Left ventricle myocardium inferior (tissue), 1 donor: ENCODE data around the gene ABHD14A. TPM values are rescaled to one million over a fixed set of nuclear protein-coding genes. Genes with fewer than 3 reads are reported as not detected.

Experiments used
- DNase-seq: peaks from one replicate; pipeline ENCODE4 v3.0.0-alpha.2; 2020
- H3K27ac ChIP-seq: fragments of 200-600 bp; replicated peaks from 2 replicates; pipeline ENCODE4 v1.8.0; 2021
- H3K27me3 ChIP-seq: fragments of 200-600 bp; 2 replicates; pipeline ENCODE4 v1.8.0; 2021; ENCODE audit warnings: low read depth
- H3K36me3 ChIP-seq: fragments of 200-600 bp; 2 replicates; pipeline ENCODE4 v1.8.0; 2021
- H3K4me1 ChIP-seq: fragments of 200-600 bp; 2 replicates; pipeline ENCODE4 v1.8.0; 2021
- H3K4me3 ChIP-seq: fragments of 200-600 bp; 2 replicates; pipeline ENCODE4 v1.8.0; 2021; ENCODE audit warnings: mild to moderate bottlenecking, moderate library complexity
- H3K9me3 ChIP-seq: fragments of 200-600 bp; replicated peaks from 2 replicates; pipeline ENCODE4 v1.8.0; 2021
- intact Hi-C: fragments of 100-400 bp; cut with micrococcal nuclease; formaldehyde crosslinking; loops from one replicate; pipeline ENCODE4 v1.11.0; 2022
- total RNA-seq: library from RNA; stranded (reverse); fragmentation: NEBNext Ultra II Directional; extraction: Animal tissue kit (Norgen Biotek cat#: 25700); gene quantifications from one replicate; pipeline ENCODE4 v1.2.1, GENCODE V29; 2021
- TF ChIP-seq, protein P1 (sequence below): fragments of 200-600 bp; IDR thresholded peaks from 2 replicates; pipeline ENCODE4 v1.8.0; 2021; ENCODE audit warnings: antibody characterized with exemption, mild to moderate bottlenecking, borderline replicate concordance
- donor health status: DM: no; HTN: yes; CAD: no; lungs with severe emphysema.

ABHD14A gene
- total RNA-seq, 1 donor from 2014 or later, result 25.8 TPM

- Histone ChIP-seq H3K9me3 (no peaks in the 10 kb centered on the region), H3K4me3 (peak within 1 kb of the TSS; percentile 85), H3K4me1 (peaks cover 36% of the 10 kb centered on the region), H3K27me3 (no peaks in the 10 kb centered on the region), H3K36me3 (no peaks in the 10 kb centered on the region), H3K27ac (peak within 1 kb of the TSS; percentile 99)
- DNase-seq, result peak; percentile 91
- TF ChIP-seq, protein P1, sequence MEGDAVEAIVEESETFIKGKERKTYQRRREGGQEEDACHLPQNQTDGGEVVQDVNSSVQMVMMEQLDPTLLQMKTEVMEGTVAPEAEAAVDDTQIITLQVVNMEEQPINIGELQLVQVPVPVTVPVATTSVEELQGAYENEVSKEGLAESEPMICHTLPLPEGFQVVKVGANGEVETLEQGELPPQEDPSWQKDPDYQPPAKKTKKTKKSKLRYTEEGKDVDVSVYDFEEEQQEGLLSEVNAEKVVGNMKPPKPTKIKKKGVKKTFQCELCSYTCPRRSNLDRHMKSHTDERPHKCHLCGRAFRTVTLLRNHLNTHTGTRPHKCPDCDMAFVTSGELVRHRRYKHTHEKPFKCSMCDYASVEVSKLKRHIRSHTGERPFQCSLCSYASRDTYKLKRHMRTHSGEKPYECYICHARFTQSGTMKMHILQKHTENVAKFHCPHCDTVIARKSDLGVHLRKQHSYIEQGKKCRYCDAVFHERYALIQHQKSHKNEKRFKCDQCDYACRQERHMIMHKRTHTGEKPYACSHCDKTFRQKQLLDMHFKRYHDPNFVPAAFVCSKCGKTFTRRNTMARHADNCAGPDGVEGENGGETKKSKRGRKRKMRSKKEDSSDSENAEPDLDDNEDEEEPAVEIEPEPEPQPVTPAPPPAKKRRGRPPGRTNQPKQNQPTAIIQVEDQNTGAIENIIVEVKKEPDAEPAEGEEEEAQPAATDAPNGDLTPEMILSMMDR, result no peak
- intact Hi-C loops, result no loop called here
These were observed 8.1 kb downstream of the ABHD14A start, which contains the start of gene ACY1 for GRCh38 chr3:51982838-51983577. ACY1 (plus strand) TSS chr3:51983535; CDS start chr3:51984065, 530 bp downstream.

DNA sequence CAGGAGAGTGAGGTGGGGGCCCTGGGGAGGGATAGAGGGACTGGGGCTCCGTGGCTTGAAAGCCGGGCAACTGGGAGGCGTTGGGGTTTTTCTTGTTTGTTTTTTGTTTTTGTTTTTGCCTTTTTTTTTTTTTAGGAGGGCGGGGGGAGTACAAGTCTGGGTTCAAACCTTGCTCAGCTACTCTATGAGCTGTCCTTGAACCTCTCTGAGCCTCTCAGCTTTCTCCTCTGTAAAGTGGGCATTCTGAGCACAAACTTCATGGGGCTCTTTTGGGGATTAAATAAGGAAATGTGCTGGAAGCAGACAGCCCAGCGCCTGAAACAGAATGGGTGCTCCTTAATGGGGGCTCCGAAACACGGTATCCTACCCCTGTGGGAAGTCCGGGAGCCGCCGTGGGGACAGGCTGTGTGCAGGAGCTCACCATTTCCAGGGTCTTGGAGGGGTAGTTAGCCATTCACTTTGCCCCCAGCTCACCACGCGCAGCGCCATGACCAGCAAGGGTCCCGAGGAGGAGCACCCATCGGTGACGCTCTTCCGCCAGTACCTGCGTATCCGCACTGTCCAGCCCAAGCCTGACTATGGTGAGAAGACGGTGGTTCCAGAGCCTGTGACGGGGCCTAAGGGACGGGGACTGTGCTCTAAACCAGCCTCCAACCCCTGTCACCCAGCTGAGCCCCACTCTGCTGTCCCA, 8.9 kb downstream of the ABHD14A start:
- TF ChIP-seq, protein P1, result no peak
- DNase-seq, result no peak
- Histone ChIP-seq H3K9me3 (no peaks in the 10 kb centered on the region), H3K4me1 (peaks cover 36% of the 10 kb centered on the region), H3K36me3 (no peaks in the 10 kb centered on the region), H3K27ac (peak overlapping the region; percentile 99), H3K4me3 (peak overlapping the region; percentile 85), H3K27me3 (no peaks in the 10 kb centered on the region)
- intact Hi-C loops, result no loop called here

DNA sequence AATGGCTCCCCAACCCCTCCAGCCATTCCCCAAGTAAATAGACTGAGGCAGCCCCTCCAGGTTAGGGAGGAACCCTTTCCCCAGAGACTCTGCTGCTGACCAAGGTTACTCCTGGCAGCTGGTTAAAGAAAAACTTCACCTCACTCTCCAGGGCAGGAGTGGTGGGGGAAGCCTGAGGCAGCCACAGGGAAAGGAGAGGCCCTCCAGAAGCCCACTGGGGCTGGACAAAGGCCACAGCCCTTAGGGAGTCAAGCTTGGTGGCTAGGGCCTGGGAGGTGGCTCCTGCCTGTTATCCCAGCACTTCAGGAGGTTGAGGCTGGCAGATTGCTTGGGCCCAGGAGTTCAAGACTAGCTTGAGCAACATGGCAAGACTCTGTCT, 9.4 kb downstream of the ABHD14A start:
- TF ChIP-seq, protein P1, result no peak
- H3K27me3 ChIP-seq, result no peaks in the 10 kb centered on the region
- peak overlapping the region; percentile 85 for H3K4me3 ChIP-seq
- peaks cover 42% of the 10 kb centered on the region for H3K4me1 ChIP-seq
- no peaks in the 10 kb centered on the region for H3K9me3 ChIP-seq
- peak overlapping the region; percentile 99 for H3K27ac ChIP-seq
- H3K36me3 ChIP-seq, result no peaks in the 10 kb centered on the region
- DNase-seq, result no peak
- intact Hi-C loops, result no loop called here

GRCh38 chr3:51985063-51985462, 10.2 kb downstream of the ABHD14A start:
- TF ChIP-seq, protein P1, result no peak
- H3K4me1 ChIP-seq, result peaks cover 48% of the 10 kb centered on the region
- no peak overlapping the region for H3K4me3 ChIP-seq
- H3K36me3 ChIP-seq, result no peaks in the 10 kb centered on the region
- H3K27ac ChIP-seq, result no peak overlapping the region
- H3K9me3 ChIP-seq, result no peaks in the 10 kb centered on the region
- DNase-seq, result no peak
- intact Hi-C loops, result no loop called here
- no peaks in the 10 kb centered on the region for H3K27me3 ChIP-seq

GRCh38 chr3:51986010-51986947, 11.4 kb downstream of the ABHD14A start:
- Histone ChIP-seq H3K27me3 (no peaks in the 10 kb centered on the region), H3K4me1 (peaks cover 42% of the 10 kb centered on the region), H3K36me3 (no peaks in the 10 kb centered on the region), H3K4me3 (no peak overlapping the region), H3K9me3 (no peaks in the 10 kb centered on the region), H3K27ac (no peak overlapping the region)
- intact Hi-C loops, result no loop called here
- no peak for DNase-seq
- TF ChIP-seq, protein P1, result no peak
